T1000 (cell line): ENCODE data around the gene LONP2.
"Not testable (repeated sequence)": the region's sequence is repeated elsewhere in the genome, so short reads cannot be mapped to it uniquely, and the experiment has no call there.

Experiments used
- DNase-seq: peaks from one replicate; lab custom pipeline; 2025; ENCODE audit warnings: mixed read lengths; lab: John Stamatoyannopoulos, UW

LONP2 gene

GRCh38 chr16:48235556-48236136 is 8.5 kb upstream of the LONP2 start:
- no peak for DNase-seq

DNA sequence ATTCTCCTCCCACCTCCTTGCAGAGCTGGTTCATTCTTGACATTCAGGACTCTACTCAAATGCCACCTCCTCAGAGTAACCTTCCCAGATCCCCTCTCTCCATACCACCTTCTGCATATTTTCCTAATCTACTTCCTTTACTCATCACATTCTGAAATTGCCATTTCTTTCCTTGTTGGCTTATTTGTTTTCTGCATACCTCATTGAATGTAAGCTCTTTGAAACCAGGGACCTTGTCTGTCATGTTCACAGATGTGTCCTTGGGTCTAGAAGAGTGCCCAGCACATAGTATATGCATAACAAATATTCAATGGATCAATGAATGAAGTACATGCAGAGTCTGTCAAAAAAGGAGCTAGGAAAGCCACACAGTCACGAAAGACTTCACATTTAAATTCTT is 7.8 kb upstream of the LONP2 start:
- no peak for DNase-seq

GRCh38 chr16:48240147-48240546 is 4.0 kb upstream of the LONP2 start:
- DNase-seq: not testable (repeated sequence)

- DNase-seq: no peak
These were observed 729 bp downstream of the LONP2 start for GRCh38 chr16:48244863-48245195.

GRCh38 chr16:48246066-48246465 is 2.0 kb downstream of the LONP2 start:
- no peak for DNase-seq

DNA sequence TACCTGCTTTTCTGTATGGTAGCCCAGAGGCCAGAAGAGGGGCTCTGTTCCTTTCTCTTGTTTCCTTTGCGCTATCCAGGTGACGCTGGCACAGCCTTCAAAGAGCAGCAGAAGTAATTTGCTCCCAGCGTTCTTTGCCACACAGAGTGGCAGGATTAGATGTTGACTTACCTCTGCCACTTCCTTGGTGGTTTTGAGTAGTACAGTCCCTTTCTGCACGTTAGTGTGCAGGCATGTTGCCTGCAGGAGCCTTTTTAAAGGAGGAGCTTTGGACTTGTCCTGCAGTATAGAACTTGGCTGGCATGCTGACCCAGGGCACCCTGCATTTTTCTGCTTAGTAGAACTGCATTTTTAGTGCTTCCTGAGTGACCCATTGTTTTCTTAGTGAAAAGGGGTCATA is 3.2 kb downstream of the LONP2 start, which contains the start of gene ABCC11:
Gene ABCC11 (minus strand): TSS at position 229 of the 400 bp plus-strand sequence. CDS start 15,618 bp downstream, outside the sequence.
- DNase-seq: no peak

- no peak for DNase-seq
These were observed 6.6 kb downstream of the LONP2 start for GRCh38 chr16:48250520-48251278.

- DNase-seq: no peak
These were observed 7.9 kb downstream of the LONP2 start for GRCh38 chr16:48252013-48252412.

- no peak for DNase-seq
These were observed 12.6 kb downstream of the LONP2 start for GRCh38 chr16:48256579-48257177.

- no peak for DNase-seq
These were observed 17.5 kb downstream of the LONP2 start for GRCh38 chr16:48261569-48261968.

GRCh38 chr16:48262631-48263030 is 18.5 kb downstream of the LONP2 start:
- DNase-seq: no peak

DNA sequence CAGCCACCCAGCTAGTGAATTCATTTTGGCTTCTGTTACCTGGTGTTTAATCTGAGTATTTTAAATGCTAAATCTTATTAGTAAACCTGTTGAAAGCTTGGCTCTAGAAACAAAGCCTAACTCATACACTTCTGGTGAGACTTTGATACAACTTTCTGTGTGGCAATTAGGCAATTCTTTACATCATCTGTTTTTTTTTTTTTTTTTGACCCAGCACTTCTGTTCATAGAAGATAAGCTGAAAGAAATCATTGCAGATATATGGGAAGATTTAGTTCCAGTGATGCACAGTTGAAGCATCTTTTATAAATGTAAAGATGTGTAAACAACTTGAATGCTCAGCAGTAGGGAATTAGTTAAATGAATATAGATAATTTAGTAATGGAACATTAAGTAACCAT is 24.9 kb downstream of the LONP2 start:
- no peak for DNase-seq

DNA sequence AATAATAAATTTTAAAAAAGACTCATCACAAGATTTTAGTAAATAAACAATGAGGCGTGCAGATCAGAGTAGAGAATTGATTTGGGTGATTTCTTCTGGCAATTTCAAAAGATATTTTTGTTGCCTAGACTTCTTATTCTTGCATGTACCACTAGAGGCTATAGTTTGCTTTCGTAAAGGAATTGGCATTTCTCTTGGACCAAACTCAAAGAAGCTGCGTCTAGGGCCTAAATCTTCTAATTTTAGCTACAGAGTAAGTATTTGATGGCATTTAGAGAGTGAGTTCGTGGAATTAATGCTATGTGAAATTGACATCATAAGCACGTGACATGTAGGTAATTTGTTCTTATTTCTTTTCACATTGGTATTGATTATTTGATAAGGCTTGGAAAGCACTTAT is 27.6 kb downstream of the LONP2 start:
- no peak for DNase-seq

GRCh38 chr16:48272837-48273421 is 28.8 kb downstream of the LONP2 start:
- no peak for DNase-seq

- DNase-seq: no peak
These were observed 30.4 kb downstream of the LONP2 start for GRCh38 chr16:48274476-48274875.

- DNase-seq: no peak
These were observed 32.0 kb downstream of the LONP2 start for GRCh38 chr16:48276102-48276501.

GRCh38 chr16:48277158-48277557 is 33.1 kb downstream of the LONP2 start:
- DNase-seq: no peak

- no peak for DNase-seq
These were observed 35.1 kb downstream of the LONP2 start for GRCh38 chr16:48279199-48279598.

- DNase-seq: no peak
These were observed 36.4 kb downstream of the LONP2 start for GRCh38 chr16:48280546-48280945.

- no peak for DNase-seq
These were observed 38.6 kb downstream of the LONP2 start for GRCh38 chr16:48282636-48283263.

DNA sequence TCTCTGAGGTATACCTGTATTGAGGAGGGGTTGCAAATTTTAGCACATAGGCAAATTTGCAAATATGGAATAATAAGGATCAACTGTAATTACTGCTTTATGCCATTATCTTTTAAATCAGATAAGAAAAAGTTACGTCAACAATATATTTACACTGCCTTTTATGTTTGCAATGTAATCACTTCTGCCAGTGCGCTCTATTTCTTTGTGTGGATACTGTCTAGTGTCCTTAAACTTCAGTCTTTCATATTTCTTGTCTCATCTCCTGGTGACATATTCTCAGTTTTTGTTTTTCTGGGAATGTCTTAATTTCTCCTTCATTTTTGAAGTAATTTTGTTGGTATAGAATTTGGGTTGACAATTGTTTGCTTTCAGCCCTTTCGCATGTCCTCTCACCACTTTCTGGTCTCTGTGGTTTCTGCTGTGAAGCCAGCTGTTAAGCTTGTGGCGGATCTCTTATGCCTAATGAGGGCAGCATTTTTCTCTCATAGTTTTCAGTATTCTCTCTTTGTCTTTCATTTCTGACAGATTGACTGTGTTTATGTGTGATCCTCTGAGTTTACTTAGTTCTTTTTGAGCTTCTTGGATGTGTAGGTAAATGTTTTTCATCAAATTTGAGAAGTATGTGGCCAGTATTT is 40.8 kb downstream of the LONP2 start:
- DNase-seq: no peak

DNA sequence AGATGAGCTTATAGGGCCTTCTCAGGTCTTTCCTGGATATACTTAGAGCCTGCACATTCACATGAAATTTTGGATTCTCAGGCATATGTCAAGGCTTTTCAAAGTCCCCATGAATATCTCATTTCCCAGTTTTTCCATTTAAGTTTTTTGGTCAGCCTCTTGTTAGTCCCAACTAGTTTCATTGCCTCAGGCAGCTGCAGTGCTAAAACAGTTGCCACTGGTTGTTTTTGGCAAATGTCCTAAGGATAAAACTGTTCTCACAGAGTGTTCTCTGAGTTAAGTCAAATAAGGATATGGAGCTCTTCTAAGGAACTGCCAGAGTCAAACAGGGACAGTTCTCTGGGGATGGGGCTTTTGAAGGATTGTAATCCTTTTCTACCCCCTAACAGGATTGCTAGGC is 43.1 kb downstream of the LONP2 start:
- DNase-seq: no peak
